K562 (cell line): Measurements from ENCODE around the gene CLCA2. TPM values are rescaled to one million over a fixed set of nuclear protein-coding genes. Genes with fewer than 3 reads are reported as not detected.

Experiments
- CREB1 ChIP-seq, 2 experiments: sonication (generic) in 1 of 2; formaldehyde crosslinking in 1 of 2; IDR thresholded peaks; 2 replicates each; pipeline versions ENCODE4 v1.6.1 to v1.8.0; 2012 to 2022; ENCODE audit warnings: inconsistent platforms in 1 of 2, mild to moderate bottlenecking in 1 of 2, missing genetic modification reagents in 1 of 2, moderate library complexity in 1 of 2
- CXXC5 ChIP-seq: fragments of 250-450 bp; sonication (Bioruptor Pico); IDR thresholded peaks from 2 replicates; pipeline ENCODE4 v1.8.0; 2022; ENCODE audit warnings: inconsistent platforms, mild to moderate bottlenecking, moderate library complexity
- E2F3 ChIP-seq: fragments of 250-450 bp; sonication (Bioruptor Pico); IDR thresholded peaks from 2 replicates; pipeline ENCODE4 v1.4.0; 2020; ENCODE audit warnings: mild to moderate bottlenecking
- EHMT2 ChIP-seq: fragments of 450-650 bp; IDR thresholded peaks from 2 replicates; pipeline ENCODE4 v1.6.1; 2018; ENCODE audit warnings: antibody characterized with exemption
- FIP1L1 ChIP-seq: fragments of 200-400 bp; formaldehyde crosslinking; IDR thresholded peaks from 2 replicates; pipeline ENCODE4 v1.6.1; 2018; ENCODE audit warnings: mild to moderate bottlenecking, low read depth, low read length; ENCODE audit not compliant: poor library complexity, severe bottlenecking
- HDAC8 ChIP-seq: fragments of 450-650 bp; IDR thresholded peaks from 2 replicates; pipeline ENCODE4 v1.6.1; 2016; ENCODE audit warnings: mild to moderate bottlenecking, missing genetic modification characterization, moderate library complexity, missing compliant biosample characterization
- MAZ ChIP-seq, 2 experiments: fragments of 450-650 bp in 1 of 2; sonication (generic) in 1 of 2; formaldehyde crosslinking; IDR thresholded peaks in 1 of 2; conservative IDR thresholded peaks in 1 of 2; 2 replicates each; pipeline versions ENCODE4 v1.4.0 to v1.5.0; 2020; ENCODE audit warnings: mild to moderate bottlenecking in 1 of 2, missing genetic modification reagents in 1 of 2
- NFYB ChIP-seq: IDR thresholded peaks from 2 replicates; pipeline ENCODE4 v1.6.1; 2011; ENCODE audit warnings: mild to moderate bottlenecking, moderate library complexity; ENCODE audit not compliant: insufficient read length; ENCODE audit errors: extremely low read depth
- POLR3G ChIP-seq: IDR thresholded peaks from 2 replicates; pipeline ENCODE4 v1.6.1; 2011; ENCODE audit not compliant: insufficient read length, insufficient replicate concordance; ENCODE audit errors: extremely low read depth
- RBBP5 ChIP-seq: fragments of 200-600 bp; sonication (generic); IDR thresholded peaks from 2 replicates; pipeline ENCODE4 v1.6.1; 2012; ENCODE audit warnings: borderline replicate concordance, mild to moderate bottlenecking, low read length, control low read depth, inconsistent platforms; ENCODE audit not compliant: insufficient read depth, poor library complexity, severe bottlenecking
- SPI1 ChIP-seq: IDR thresholded peaks from 2 replicates; pipeline ENCODE4 v1.6.1; 2011; ENCODE audit warnings: low read depth, low read length, control low read depth, borderline replicate concordance
- YY1 ChIP-seq, 3 experiments: IDR thresholded peaks; 2 replicates each; pipeline ENCODE4 v1.6.1; 2011; ENCODE audit warnings: low read length in 2 of 3, mild to moderate bottlenecking in 2 of 3, moderate library complexity in 2 of 3, borderline replicate concordance in 1 of 3, control low read depth in 1 of 3, low read depth in 1 of 3; ENCODE audit not compliant: insufficient read depth in 3 of 3, insufficient replicate concordance in 2 of 3, control insufficient read depth in 1 of 3, insufficient read length in 1 of 3; ENCODE audit errors: extremely low read depth in 1 of 3
- ZBTB17 ChIP-seq: fragments of 450-650 bp; formaldehyde crosslinking; IDR thresholded peaks from 2 replicates; pipeline ENCODE4 v1.4.0; 2020; ENCODE audit warnings: mild to moderate bottlenecking
- ZFPM2 ChIP-seq: fragments of 250-450 bp; sonication (Bioruptor Pico); IDR thresholded peaks from 2 replicates; pipeline ENCODE4 v1.5.1; 2022; ENCODE audit warnings: mild to moderate bottlenecking
- ZNF133 ChIP-seq: fragments of 250-450 bp; sonication (Bioruptor Pico); IDR thresholded peaks from 2 replicates; pipeline ENCODE4 v1.4.0; 2020; ENCODE audit warnings: mild to moderate bottlenecking
- polyA plus RNA-seq, 8 experiments: library from polyadenylated mRNA; depleted of rRNA in 4 of 8; stranded (reverse) in 5 of 8; unstranded in 3 of 8; fragments of >200 nt; fragmentation: Nextera tagmentation in 2 of 8; fragmentation: Illumina TruSeq in 1 of 8; extraction: Ambion mirVana in 2 of 8; extraction: Trizol in 1 of 8; gene quantifications; 2 replicates each; pipeline versions ENCODE4 v1.2.1 to v1.2.3, GENCODE V29; 2011 to 2014; ENCODE audit warnings: inconsistent platforms in 1 of 8, missing spikeins in 1 of 8
- total RNA-seq, 7 experiments: library from RNA; depleted of rRNA in 6 of 7; stranded (reverse); fragments of >200 nt in 6 of 7; fragmentation: Illumina TruSeq in 2 of 7; extraction: Trizol in 2 of 7; gene quantifications; 2 replicates each; pipeline versions ENCODE4 v1.2.1 to v1.2.3, GENCODE V29; 2011 to 2021; ENCODE audit warnings: low replicate concordance in 1 of 7
- TF ChIP-seq, protein P1 (sequence below): sonication (generic); formaldehyde crosslinking; IDR thresholded peaks from 2 replicates; pipeline ENCODE4 v1.8.0; 2022; ENCODE audit warnings: mild to moderate bottlenecking, missing genetic modification reagents
- TF ChIP-seq, protein P2 (sequence below): sonication (generic); formaldehyde crosslinking; IDR thresholded peaks from 2 replicates; pipeline ENCODE4 v1.8.0; 2022; ENCODE audit warnings: mild to moderate bottlenecking, missing genetic modification reagents, borderline replicate concordance
- TF ChIP-seq, protein P3 (sequence below): fragments of 250-450 bp; sonication (Bioruptor Pico); IDR thresholded peaks from 2 replicates; pipeline ENCODE4 v1.4.0; 2020

The CLCA2 gene
- total and polyA plus RNA-seq, 9 of the 15 experiments (the other 6 are each of a cell fraction or from before 2014, with no cell fraction given): 0.03 TPM; not detected in 8

DNA sequence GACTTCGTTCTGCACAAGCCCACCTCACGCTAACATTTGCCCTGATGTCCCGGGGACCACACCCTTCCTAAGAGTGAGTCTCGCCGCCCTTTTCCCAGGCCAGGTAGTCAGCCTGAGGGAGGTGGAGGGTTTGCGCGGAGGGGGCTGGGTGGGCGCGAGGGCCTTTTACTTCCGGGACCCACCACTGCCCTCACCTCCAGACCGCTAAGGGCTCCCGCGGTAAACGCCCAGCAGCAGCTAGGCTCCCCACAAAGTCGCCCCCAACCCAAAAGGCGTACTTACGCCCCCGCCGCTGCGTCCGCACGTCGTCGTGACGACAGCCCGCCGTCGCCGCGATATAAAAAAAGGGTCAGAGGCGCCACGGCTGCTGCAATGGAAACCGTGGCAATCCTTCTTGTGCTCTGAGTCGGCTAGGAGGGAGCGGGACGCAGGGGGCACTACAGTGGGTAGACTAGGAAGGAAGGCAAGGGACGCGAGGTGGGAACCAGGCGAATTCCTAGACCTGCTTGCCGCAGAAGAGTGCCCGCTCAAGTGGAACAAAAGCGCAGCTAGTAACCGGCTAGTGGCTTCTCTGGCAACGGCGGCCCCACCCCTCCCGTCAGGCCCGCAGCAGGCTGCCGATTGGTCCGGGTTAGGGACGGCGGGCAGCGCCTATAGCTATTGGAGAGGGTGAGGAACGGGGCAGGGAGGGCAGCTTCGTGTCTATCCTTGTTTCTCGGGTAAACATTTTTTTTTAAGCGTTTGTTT is 28.0 kb upstream of the CLCA2 start, which contains the start of gene ODF2L (continued):
- TF ChIP-seq, protein P1, sequence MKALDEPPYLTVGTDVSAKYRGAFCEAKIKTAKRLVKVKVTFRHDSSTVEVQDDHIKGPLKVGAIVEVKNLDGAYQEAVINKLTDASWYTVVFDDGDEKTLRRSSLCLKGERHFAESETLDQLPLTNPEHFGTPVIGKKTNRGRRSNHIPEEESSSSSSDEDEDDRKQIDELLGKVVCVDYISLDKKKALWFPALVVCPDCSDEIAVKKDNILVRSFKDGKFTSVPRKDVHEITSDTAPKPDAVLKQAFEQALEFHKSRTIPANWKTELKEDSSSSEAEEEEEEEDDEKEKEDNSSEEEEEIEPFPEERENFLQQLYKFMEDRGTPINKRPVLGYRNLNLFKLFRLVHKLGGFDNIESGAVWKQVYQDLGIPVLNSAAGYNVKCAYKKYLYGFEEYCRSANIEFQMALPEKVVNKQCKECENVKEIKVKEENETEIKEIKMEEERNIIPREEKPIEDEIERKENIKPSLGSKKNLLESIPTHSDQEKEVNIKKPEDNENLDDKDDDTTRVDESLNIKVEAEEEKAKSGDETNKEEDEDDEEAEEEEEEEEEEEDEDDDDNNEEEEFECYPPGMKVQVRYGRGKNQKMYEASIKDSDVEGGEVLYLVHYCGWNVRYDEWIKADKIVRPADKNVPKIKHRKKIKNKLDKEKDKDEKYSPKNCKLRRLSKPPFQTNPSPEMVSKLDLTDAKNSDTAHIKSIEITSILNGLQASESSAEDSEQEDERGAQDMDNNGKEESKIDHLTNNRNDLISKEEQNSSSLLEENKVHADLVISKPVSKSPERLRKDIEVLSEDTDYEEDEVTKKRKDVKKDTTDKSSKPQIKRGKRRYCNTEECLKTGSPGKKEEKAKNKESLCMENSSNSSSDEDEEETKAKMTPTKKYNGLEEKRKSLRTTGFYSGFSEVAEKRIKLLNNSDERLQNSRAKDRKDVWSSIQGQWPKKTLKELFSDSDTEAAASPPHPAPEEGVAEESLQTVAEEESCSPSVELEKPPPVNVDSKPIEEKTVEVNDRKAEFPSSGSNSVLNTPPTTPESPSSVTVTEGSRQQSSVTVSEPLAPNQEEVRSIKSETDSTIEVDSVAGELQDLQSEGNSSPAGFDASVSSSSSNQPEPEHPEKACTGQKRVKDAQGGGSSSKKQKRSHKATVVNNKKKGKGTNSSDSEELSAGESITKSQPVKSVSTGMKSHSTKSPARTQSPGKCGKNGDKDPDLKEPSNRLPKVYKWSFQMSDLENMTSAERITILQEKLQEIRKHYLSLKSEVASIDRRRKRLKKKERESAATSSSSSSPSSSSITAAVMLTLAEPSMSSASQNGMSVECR (CRISPR knock-in tag): 0 out of 2 replicates have a peak, but pooled peaks have one; percentile 24
- no peak for TF ChIP-seq HDAC8 (tag)
- peak; percentile 77 for TF ChIP-seq CREB1 (IDR thresholded peaks at IDR 0.05)
- TF ChIP-seq CREB1 (CRISPR knock-in tag; IDR thresholded peaks at IDR 0.05): no peak; the same call in 1 of the 2 replicates
- TF ChIP-seq SPI1: no peak
- TF ChIP-seq ZNF133 (CRISPR knock-in tag): no peak
- TF ChIP-seq POLR3G: no peak
- peak; percentile 24 for TF ChIP-seq NFYB
- TF ChIP-seq, protein P2, sequence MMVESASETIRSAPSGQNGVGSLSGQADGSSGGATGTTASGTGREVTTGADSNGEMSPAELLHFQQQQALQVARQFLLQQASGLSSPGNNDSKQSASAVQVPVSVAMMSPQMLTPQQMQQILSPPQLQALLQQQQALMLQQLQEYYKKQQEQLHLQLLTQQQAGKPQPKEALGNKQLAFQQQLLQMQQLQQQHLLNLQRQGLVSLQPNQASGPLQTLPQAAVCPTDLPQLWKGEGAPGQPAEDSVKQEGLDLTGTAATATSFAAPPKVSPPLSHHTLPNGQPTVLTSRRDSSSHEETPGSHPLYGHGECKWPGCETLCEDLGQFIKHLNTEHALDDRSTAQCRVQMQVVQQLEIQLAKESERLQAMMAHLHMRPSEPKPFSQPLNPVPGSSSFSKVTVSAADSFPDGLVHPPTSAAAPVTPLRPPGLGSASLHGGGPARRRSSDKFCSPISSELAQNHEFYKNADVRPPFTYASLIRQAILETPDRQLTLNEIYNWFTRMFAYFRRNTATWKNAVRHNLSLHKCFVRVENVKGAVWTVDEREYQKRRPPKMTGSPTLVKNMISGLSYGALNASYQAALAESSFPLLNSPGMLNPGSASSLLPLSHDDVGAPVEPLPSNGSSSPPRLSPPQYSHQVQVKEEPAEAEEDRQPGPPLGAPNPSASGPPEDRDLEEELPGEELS (CRISPR knock-in tag): no peak
- TF ChIP-seq E2F3 (CRISPR knock-in tag): no peak
- TF ChIP-seq YY1 (IDR thresholded peaks at IDR 0.05; ENCODE audit: borderline replicate concordance in 1 of 3, control insufficient read depth in 1 of 3, extremely low read depth in 1 of 3, insufficient read depth in 3 of 3, insufficient read length in 1 of 3, insufficient replicate concordance in 2 of 3, low read depth in 1 of 3, low read length in 2 of 3): peak in 1 of 3 experiments; percentile 7
- 0 out of 2 replicates have a peak, but pooled peaks have one; percentile 33 for TF ChIP-seq ZBTB17 (CRISPR knock-in tag)
- TF ChIP-seq MAZ (CRISPR knock-in tag; conservative IDR thresholded peaks at IDR 0.05 in 1 of 2, IDR thresholded peaks at IDR 0.05 in 1 of 2): 0 out of 4 replicates have a peak, but pooled peaks of 1 of the 2 experiments have one; percentile 45
- TF ChIP-seq ZFPM2 (CRISPR knock-in tag): no peak
- TF ChIP-seq CXXC5 (CRISPR knock-in tag): peak; percentile 84
- TF ChIP-seq, protein P3, sequence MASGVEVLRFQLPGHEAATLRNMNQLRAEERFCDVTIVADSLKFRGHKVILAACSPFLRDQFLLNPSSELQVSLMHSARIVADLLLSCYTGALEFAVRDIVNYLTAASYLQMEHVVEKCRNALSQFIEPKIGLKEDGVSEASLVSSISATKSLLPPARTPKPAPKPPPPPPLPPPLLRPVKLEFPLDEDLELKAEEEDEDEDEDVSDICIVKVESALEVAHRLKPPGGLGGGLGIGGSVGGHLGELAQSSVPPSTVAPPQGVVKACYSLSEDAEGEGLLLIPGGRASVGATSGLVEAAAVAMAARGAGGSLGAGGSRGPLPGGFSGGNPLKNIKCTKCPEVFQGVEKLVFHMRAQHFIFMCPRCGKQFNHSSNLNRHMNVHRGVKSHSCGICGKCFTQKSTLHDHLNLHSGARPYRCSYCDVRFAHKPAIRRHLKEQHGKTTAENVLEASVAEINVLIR (CRISPR knock-in tag): peak; percentile 66; the same call in 1 of the 2 replicates
- TF ChIP-seq EHMT2: no peak
- TF ChIP-seq RBBP5: no peak
- TF ChIP-seq FIP1L1: no peak
